Heart left ventricle (tissue), 16 donors: ENCODE data around the gene HTT. TPM values are rescaled to one million over a fixed set of nuclear protein-coding genes. Genes with fewer than 3 reads are reported as not detected.

ENCODE experiments used
- ATAC-seq, 4 donors: fragments of 200-7000 bp; cut with Tn5 transposase; one replicate each; pipeline ENCODE4 v1.9.1; 2020 to 2022; ENCODE audit warnings: moderate library complexity in 4 of 4, mild to moderate bottlenecking in 3 of 4, moderate number of reproducible peaks in 1 of 4
- DNase-seq, 5 donors: peaks; one replicate each; pipeline ENCODE4 v3.0.0-alpha.2; 2020
- H3K27ac ChIP-seq, 12 donors: fragments of 200-600 bp; sonication (generic) in 4 of 12; one replicate each; pipeline versions ENCODE4 v1.5.0 to v1.8.0; 2016 to 2022; ENCODE audit warnings: mild to moderate bottlenecking in 2 of 12
- H3K27me3 ChIP-seq, 9 donors: fragments of 200-600 bp; sonication (generic) in 2 of 9; one replicate each; pipeline versions ENCODE4 v1.5.1 to v1.8.0; 2016 to 2022; ENCODE audit warnings: mild to moderate bottlenecking in 3 of 9
- H3K36me3 ChIP-seq, 9 donors: fragments of 200-600 bp; sonication (generic) in 2 of 9; one replicate each; pipeline versions ENCODE4 v1.5.0 to v1.8.0; 2018 to 2022; ENCODE audit warnings: mild to moderate bottlenecking in 2 of 9
- H3K4me1 ChIP-seq, 12 donors: fragments of 200-600 bp; sonication (generic) in 4 of 12; one replicate each; pipeline versions ENCODE4 v1.5.0 to v1.8.0; 2016 to 2022; ENCODE audit warnings: mild to moderate bottlenecking in 3 of 12
- H3K4me3 ChIP-seq, 12 donors: fragments of 200-600 bp; sonication (generic) in 4 of 12; one replicate each; pipeline versions ENCODE4 v1.5.0 to v1.8.0; 2017 to 2022; ENCODE audit warnings: mild to moderate bottlenecking in 9 of 12, moderate library complexity in 4 of 12
- H3K9me3 ChIP-seq, 12 donors: fragments of 200-600 bp; sonication (generic) in 4 of 12; one replicate each; pipeline versions ENCODE4 v1.5.0 to v1.8.0; 2016 to 2022; ENCODE audit warnings: mild to moderate bottlenecking in 1 of 12
- POLR2A ChIP-seq, 2 donors: fragments of 450-650 bp; IDR thresholded peaks; one replicate each; pipeline ENCODE4 v1.6.1; 2017; ENCODE audit warnings: antibody characterized with exemption in 2 of 2, mild to moderate bottlenecking in 2 of 2, moderate library complexity in 2 of 2
- whole genome bisulfite sequencing, 4 donors: extraction: QIAGEN DNeasy Blood & Tissue Kit in 2 of 4; methylation state at CpG; one replicate each; pipeline versions ENCODE4 v1.1.5 to v1.1.7; 2013 to 2018; 5-methylcytosine and 5-hydroxymethylcytosine counted together
- intact Hi-C, 10 donors: fragments of 100-400 bp; cut with DNase I; formaldehyde crosslinking; loops; one replicate each; pipeline versions ENCODE4 v1.11.1 to v1.14.2; 2022
- polyA plus RNA-seq, 2 donors: library from polyadenylated mRNA; stranded (reverse); fragments of 200-250 nt; gene quantifications; one replicate each; pipeline ENCODE4 v1.2.3, GENCODE V29; 2013
- total RNA-seq, 9 donors: library from RNA; depleted of rRNA in 2 of 9; stranded (reverse); fragments of >200 nt in 2 of 9; fragmentation: NEBNext Ultra II Directional in 3 of 9; extraction: Animal tissue kit (Norgen Biotek cat#: 25700) in 3 of 9; gene quantifications; one replicate each; pipeline versions ENCODE4 v1.1.0 to v1.2.4, GENCODE V29; 2016 to 2023
- TF ChIP-seq, protein P1 (sequence below), 12 donors: fragments of 200-600 bp; sonication (generic) in 4 of 12; IDR thresholded peaks; one replicate each; pipeline versions ENCODE4 v1.5.0 to v1.8.0; 2018 to 2022; ENCODE audit warnings: antibody characterized with exemption in 12 of 12, mild to moderate bottlenecking in 5 of 12
- donor health status: ischemic (EF 13 %, LVEDD 7.1; RV severe dilation, severe dysfunction).
- donor health status: healthy with polysubstance abuse.
- donor health status: DM: no; HTN: yes; CAD: no.
- donor health status: DM: no; HTN: no; CAD: no.
- donor health status: ischemic (EF 25% LVEDD 6.9; RV normal size, moderate dysfunction).
- donor health status: ischemic (EF 25% LVEDD 5.7; RV mildly dilated, moderate dysfunction).
- donor health status: healthy.
- donor health status: DM: yes; HTN: yes; CAD: no.
- donor health status: ischemic (EF 35%, LVEDD 5.7; RV mildly dilated, moderate dysfunction).
- donor health status: nonischemic (EF 11% LVEDD 7.7; RV severe dilation, severe dysfunction).
- donor health status: DM: yes; HTN: yes; CAD: no.
- donor health status: PGD.
- donor health status: ischemic (EF 29% LVEDD 5.4; RV normal size, mild dysfunction).
- donor health status: nonischemic (EF 23%, LVEDD 6.1; RV moderate dilation, normal function).

The HTT gene
- total and polyA plus RNA-seq, 11 donors = 13.9 to 122 (median 25.1) TPM

DNA sequence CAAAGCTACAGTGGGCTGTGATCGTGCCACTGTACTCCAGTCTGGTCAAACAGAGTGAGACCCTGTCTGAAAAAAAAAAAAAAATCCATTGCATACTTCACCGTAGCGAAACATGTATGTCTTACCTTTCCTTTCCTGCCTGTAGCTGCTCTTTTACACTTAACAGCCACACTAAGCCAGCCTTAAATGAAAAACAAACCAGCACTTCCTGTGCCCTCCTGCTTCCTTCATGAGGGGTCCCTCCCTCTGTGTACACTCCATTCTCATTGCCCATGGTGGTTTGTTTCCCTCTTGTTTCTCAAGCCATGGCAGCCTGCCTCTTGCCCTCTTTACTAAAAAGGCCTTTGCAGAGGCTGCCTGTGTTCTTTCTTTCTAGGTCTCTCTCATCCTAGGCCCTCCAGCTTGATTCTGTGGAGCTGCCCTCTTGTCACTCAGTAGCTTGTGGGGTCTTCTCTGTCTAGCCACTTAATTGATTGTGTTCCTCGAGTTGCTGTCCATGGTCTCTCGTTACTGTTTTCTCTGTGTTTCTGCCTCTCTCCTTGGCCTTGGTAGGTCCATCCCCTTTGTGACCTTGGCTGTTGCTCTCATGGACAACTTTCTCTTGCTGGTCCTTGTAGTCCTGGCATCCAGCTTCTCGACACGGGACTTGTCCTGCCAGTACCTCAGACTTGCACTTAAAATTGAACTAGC is 122.3 kb downstream of the HTT start:
- Histone ChIP-seq H3K27ac (no peak overlapping the region), H3K4me3 (no peak overlapping the region), H3K4me1 (peaks cover 0 to 19% (median 0%) of the 10 kb centered on the region in 12 donors), H3K36me3 (peaks cover 0 to 87% (median 67%) of the 10 kb centered on the region in 9 donors), H3K27me3 (no peaks in the 10 kb centered on the region), H3K9me3 (no peaks in the 10 kb centered on the region)
- intact Hi-C loops = loop anchor here in 4 of 10 donors (10.0 kb wide), 1 partner anchor 248 kb away; the partner anchor contains the start of gene HGFAC (in 4 of the 4)
- 89 to 97% (median 93%) methylated on average over 7 of the region's 7 CpGs for WGBS, 4 donors
- no peak for TF ChIP-seq POLR2A (IDR thresholded peaks at IDR 0.05)
- TF ChIP-seq, protein P1, sequence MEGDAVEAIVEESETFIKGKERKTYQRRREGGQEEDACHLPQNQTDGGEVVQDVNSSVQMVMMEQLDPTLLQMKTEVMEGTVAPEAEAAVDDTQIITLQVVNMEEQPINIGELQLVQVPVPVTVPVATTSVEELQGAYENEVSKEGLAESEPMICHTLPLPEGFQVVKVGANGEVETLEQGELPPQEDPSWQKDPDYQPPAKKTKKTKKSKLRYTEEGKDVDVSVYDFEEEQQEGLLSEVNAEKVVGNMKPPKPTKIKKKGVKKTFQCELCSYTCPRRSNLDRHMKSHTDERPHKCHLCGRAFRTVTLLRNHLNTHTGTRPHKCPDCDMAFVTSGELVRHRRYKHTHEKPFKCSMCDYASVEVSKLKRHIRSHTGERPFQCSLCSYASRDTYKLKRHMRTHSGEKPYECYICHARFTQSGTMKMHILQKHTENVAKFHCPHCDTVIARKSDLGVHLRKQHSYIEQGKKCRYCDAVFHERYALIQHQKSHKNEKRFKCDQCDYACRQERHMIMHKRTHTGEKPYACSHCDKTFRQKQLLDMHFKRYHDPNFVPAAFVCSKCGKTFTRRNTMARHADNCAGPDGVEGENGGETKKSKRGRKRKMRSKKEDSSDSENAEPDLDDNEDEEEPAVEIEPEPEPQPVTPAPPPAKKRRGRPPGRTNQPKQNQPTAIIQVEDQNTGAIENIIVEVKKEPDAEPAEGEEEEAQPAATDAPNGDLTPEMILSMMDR (IDR thresholded peaks at IDR 0.05) = no peak
- DNase-seq = no peak
- ATAC-seq = no peak

DNA sequence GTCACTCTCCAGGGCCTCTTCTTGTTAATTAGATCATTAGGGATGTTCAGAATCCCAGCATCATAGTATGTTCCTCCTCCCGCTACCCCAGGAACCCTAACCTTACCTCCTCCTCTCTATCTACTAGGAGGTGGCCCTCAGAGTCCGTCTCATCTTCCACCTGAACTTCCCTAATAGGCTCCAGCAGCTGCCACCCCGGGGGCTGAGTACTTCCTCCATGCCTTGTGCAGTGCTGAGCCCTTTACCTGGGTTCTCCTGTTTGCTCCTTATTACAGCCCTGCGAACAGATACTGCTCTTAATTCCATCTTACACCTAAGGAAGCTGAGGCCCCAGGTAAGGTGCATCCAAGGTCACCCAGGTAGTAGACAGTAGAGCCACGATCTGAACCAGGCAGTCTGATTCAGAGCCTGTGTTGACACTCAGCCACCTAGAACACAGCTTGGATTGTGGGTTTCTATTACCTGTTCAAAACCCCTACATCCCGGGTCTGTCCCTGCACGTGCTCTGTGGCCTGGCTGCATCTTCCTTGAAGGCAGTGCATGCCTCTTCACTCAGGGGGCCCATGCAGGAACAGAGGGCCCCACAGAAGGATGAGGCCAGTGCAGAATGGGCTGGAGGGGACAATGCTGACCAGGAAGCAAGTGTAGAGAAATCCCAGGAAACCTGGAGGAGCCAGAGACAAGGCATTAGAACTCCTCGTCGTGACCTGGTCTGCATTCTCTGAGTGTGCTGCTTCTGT is 123.1 kb downstream of the HTT start:
- Histone ChIP-seq H3K27ac (no peak overlapping the region), H3K9me3 (no peaks in the 10 kb centered on the region), H3K4me3 (no peak overlapping the region), H3K36me3 (peaks cover 0 to 82% (median 61%) of the 10 kb centered on the region in 9 donors), H3K27me3 (no peaks in the 10 kb centered on the region), H3K4me1 (peaks cover 0 to 26% (median 0%) of the 10 kb centered on the region in 12 donors)
- intact Hi-C loops = loop anchor here in 4 of 10 donors (10.0 kb wide), 1 partner anchor 247 kb away; the partner anchor contains the start of gene HGFAC (in 4 of the 4)
- ATAC-seq (no peak), DNase-seq (no peak)
- WGBS, 4 donors = 94 to 97% (median 95%) methylated on average over 6 to 9 of the region's 9 CpGs
- no peak for TF ChIP-seq POLR2A (IDR thresholded peaks at IDR 0.05)
- TF ChIP-seq, protein P1 (IDR thresholded peaks at IDR 0.05) = no peak

DNA sequence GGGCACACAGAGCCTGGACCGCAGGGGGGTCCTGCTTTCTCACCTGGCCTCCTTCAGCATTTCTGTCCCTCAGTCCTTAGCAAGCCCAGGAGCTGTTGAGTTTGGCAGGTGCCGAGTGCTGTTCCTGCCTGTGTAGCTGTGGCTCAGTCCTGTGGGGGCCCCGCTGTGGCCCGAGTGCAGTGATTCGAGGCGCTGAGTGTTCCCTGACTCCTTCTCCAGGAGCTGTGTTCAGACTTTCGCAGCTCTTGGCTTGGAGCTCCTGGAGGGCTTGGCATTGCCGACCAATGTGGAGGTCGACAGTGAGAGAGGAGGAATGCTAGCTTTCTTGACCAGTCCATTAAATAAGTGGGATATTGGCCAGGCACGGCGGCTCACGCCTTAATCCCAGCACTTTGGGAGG is 124.4 kb downstream of the HTT start:
- no peak for DNase-seq
- peaks cover 0 to 40% (median 0%) of the 10 kb centered on the region in 12 donors for H3K4me1 ChIP-seq
- no peaks in the 10 kb centered on the region for H3K27me3 ChIP-seq
- TF ChIP-seq, protein P1 (IDR thresholded peaks at IDR 0.05) = no peak
- no peak for TF ChIP-seq POLR2A (IDR thresholded peaks at IDR 0.05)
- H3K4me3 ChIP-seq = no peak overlapping the region
- ATAC-seq = no peak
- peaks cover 0 to 75% (median 56%) of the 10 kb centered on the region in 9 donors for H3K36me3 ChIP-seq
- H3K9me3 ChIP-seq = no peaks in the 10 kb centered on the region
- WGBS, 4 donors = 95 to 98% (median 96%) methylated on average over 11 to 12 of the region's 12 CpGs
- intact Hi-C loops = loop anchor here in 4 of 10 donors (10.0 kb wide), 1 partner anchor 246 kb away; the partner anchor contains the start of gene HGFAC (in 4 of the 4)
- H3K27ac ChIP-seq = no peak overlapping the region
